Measurements from ENCODE around the gene CD7. TPM values are rescaled to one million over a fixed set of nuclear protein-coding genes. Genes with fewer than 3 reads are reported as not detected.

The CD7 gene
- polyA plus RNA-seq, 1 of the 3 experiments (the other 2 are of a cell fraction): 0.07 TPM

GRCh38 chr17:82277851-82278250 is 39.6 kb downstream of the CD7 start:
- TF ChIP-seq USF1 (IDR thresholded peaks at IDR 0.05; ENCODE audit: borderline replicate concordance, low read depth) (no peak), USF2 (IDR thresholded peaks at IDR 0.05; ENCODE audit: borderline replicate concordance, low read depth, low read length) (no peak), SIN3A (IDR thresholded peaks at IDR 0.05; ENCODE audit: borderline replicate concordance, low read depth, low read length) (no peak), RXRA (IDR thresholded peaks at IDR 0.05; ENCODE audit: borderline replicate concordance, low read depth) (no peak), RAD21 (IDR thresholded peaks at IDR 0.05; ENCODE audit: low read length) (no peak), GATA2 (CRISPR knock-in tag; IDR thresholded peaks at IDR 0.05) (no peak), FOSL2 (IDR thresholded peaks at IDR 0.05; ENCODE audit: borderline replicate concordance, low read depth) (no peak), GABPA (IDR thresholded peaks at IDR 0.05; ENCODE audit: low read depth) (no peak), MXI1 (IDR thresholded peaks at IDR 0.05; ENCODE audit: low read depth, low read length) (no peak), MEF2A (IDR thresholded peaks at IDR 0.05; ENCODE audit: borderline replicate concordance, low read depth) (no peak)
- TF ChIP-seq, protein P1, sequence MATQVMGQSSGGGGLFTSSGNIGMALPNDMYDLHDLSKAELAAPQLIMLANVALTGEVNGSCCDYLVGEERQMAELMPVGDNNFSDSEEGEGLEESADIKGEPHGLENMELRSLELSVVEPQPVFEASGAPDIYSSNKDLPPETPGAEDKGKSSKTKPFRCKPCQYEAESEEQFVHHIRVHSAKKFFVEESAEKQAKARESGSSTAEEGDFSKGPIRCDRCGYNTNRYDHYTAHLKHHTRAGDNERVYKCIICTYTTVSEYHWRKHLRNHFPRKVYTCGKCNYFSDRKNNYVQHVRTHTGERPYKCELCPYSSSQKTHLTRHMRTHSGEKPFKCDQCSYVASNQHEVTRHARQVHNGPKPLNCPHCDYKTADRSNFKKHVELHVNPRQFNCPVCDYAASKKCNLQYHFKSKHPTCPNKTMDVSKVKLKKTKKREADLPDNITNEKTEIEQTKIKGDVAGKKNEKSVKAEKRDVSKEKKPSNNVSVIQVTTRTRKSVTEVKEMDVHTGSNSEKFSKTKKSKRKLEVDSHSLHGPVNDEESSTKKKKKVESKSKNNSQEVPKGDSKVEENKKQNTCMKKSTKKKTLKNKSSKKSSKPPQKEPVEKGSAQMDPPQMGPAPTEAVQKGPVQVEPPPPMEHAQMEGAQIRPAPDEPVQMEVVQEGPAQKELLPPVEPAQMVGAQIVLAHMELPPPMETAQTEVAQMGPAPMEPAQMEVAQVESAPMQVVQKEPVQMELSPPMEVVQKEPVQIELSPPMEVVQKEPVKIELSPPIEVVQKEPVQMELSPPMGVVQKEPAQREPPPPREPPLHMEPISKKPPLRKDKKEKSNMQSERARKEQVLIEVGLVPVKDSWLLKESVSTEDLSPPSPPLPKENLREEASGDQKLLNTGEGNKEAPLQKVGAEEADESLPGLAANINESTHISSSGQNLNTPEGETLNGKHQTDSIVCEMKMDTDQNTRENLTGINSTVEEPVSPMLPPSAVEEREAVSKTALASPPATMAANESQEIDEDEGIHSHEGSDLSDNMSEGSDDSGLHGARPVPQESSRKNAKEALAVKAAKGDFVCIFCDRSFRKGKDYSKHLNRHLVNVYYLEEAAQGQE (IDR thresholded peaks at IDR 0.05; ENCODE audit: low read depth, low read length): no peak
- TF ChIP-seq, protein P2, sequence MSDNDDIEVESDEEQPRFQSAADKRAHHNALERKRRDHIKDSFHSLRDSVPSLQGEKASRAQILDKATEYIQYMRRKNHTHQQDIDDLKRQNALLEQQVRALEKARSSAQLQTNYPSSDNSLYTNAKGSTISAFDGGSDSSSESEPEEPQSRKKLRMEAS (IDR thresholded peaks at IDR 0.05; ENCODE audit: low read depth): no peak
- TF ChIP-seq, protein P3, sequence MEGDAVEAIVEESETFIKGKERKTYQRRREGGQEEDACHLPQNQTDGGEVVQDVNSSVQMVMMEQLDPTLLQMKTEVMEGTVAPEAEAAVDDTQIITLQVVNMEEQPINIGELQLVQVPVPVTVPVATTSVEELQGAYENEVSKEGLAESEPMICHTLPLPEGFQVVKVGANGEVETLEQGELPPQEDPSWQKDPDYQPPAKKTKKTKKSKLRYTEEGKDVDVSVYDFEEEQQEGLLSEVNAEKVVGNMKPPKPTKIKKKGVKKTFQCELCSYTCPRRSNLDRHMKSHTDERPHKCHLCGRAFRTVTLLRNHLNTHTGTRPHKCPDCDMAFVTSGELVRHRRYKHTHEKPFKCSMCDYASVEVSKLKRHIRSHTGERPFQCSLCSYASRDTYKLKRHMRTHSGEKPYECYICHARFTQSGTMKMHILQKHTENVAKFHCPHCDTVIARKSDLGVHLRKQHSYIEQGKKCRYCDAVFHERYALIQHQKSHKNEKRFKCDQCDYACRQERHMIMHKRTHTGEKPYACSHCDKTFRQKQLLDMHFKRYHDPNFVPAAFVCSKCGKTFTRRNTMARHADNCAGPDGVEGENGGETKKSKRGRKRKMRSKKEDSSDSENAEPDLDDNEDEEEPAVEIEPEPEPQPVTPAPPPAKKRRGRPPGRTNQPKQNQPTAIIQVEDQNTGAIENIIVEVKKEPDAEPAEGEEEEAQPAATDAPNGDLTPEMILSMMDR (IDR thresholded peaks at IDR 0.05): no peak
- TF ChIP-seq, protein P4, sequence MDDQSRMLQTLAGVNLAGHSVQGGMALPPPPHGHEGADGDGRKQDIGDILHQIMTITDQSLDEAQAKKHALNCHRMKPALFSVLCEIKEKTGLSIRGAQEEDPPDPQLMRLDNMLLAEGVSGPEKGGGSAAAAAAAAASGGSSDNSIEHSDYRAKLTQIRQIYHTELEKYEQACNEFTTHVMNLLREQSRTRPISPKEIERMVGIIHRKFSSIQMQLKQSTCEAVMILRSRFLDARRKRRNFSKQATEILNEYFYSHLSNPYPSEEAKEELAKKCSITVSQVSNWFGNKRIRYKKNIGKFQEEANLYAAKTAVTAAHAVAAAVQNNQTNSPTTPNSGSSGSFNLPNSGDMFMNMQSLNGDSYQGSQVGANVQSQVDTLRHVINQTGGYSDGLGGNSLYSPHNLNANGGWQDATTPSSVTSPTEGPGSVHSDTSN (IDR thresholded peaks at IDR 0.05): no peak
- no peak overlapping the region for H2AFZ ChIP-seq (ENCODE audit: low read depth)
- H3K9ac ChIP-seq: no peak overlapping the region
- no peaks in the 10 kb centered on the region for H3K27me3 ChIP-seq (ENCODE audit: insufficient read depth)
- no peaks in the 10 kb centered on the region for H3K9me2 ChIP-seq
- H3F3A ChIP-seq (replicated peaks; ENCODE audit: insufficient read depth): peaks cover 8% of the 10 kb centered on the region
- no peak overlapping the region for H3K4me2 ChIP-seq
- POLR2A ChIA-PET: no interaction called here
- CTCF ChIA-PET: no interaction called here
- H4K20me1 ChIP-seq (ENCODE audit: insufficient read depth): no peaks in the 10 kb centered on the region
- H3K4me3 ChIP-seq (ENCODE audit: low read depth in 2 of 2, low read length in 1 of 2): no peak overlapping the region
- no peaks in the 10 kb centered on the region for H3K36me3 ChIP-seq (replicated peaks in 1 of 2; ENCODE audit: control insufficient read depth in 1 of 2, insufficient read depth in 2 of 2, low read length in 1 of 2)
- DNase-seq: no peak
- H3K79me2 ChIP-seq (ENCODE audit: insufficient read depth): peaks cover 11% of the 10 kb centered on the region; the same call in 1 of the 2 replicates
- H3K27ac ChIP-seq (ENCODE audit: low read depth in 2 of 2, low read length in 1 of 2): no peak overlapping the region
- peaks cover 13 to 24% of the 10 kb centered on the region in 2 experiments for H3K4me1 ChIP-seq (ENCODE audit: control insufficient read depth in 1 of 2, insufficient read depth in 2 of 2, low read depth in 1 of 2, low read length in 1 of 2)
- H3K9me3 ChIP-seq: no peaks in the 10 kb centered on the region
- WGBS (ENCODE audit: low lambda C conversion rate): 83% methylated on average over 12 of the region's 12 CpGs

Measured in SK-N-SH (cell line).